Stimulated activated CD8-positive, alpha-beta memory T cell treated with anti-CD3 and anti-CD28 coated beads, Interleukin-7, amount 100 ng/mL, for 24 hours (primary cell): ENCODE results near the gene KIFBP.
A peak's percentile ranks its signal among the peaks of the same experiment; 100 is the strongest.
"Not testable (repeated sequence)": the region's sequence is repeated elsewhere in the genome, so short reads cannot be mapped to it uniquely, and the experiment has no call there.

Experiments
- DNase-seq: peaks from one replicate; pipeline ENCODE4 v3.0.0-alpha.2; 2020; ENCODE audit warnings: low read depth

Gene KIFBP, protein sequence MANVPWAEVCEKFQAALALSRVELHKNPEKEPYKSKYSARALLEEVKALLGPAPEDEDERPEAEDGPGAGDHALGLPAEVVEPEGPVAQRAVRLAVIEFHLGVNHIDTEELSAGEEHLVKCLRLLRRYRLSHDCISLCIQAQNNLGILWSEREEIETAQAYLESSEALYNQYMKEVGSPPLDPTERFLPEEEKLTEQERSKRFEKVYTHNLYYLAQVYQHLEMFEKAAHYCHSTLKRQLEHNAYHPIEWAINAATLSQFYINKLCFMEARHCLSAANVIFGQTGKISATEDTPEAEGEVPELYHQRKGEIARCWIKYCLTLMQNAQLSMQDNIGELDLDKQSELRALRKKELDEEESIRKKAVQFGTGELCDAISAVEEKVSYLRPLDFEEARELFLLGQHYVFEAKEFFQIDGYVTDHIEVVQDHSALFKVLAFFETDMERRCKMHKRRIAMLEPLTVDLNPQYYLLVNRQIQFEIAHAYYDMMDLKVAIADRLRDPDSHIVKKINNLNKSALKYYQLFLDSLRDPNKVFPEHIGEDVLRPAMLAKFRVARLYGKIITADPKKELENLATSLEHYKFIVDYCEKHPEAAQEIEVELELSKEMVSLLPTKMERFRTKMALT

GRCh38 chr10:68988530-68989316 is at the start of gene KIFBP:
Gene KIFBP, plus strand, starts transcription at chr10:68988803. Its CDS starts 30 bp downstream, at chr10:68988833.
- DNase-seq, result peak; percentile 47

- DNase-seq, result no peak
These were observed 49.7 kb upstream of the KIFBP start for GRCh38 chr10:68938884-68939283.

DNA sequence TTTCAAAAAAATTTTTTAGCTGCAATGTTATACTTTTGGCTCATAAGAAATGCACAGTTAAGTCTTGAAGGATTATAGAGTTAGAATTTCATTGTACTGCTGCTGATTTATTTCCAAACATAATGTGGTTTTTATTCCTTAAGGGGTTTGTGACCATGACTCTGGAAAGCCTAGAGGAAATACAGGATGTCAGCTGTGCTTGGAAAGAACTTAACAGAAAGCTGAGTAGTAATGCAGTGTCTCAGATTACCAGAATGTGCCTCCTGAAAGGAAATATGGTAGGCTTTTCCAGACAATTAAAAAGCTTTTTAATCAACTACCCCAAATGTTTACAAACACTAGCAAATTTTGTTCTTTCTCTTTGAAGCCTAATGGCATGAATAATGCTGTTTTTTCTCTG is 47.7 kb upstream of the KIFBP start:
- DNase-seq, result not testable (repeated sequence)

DNA sequence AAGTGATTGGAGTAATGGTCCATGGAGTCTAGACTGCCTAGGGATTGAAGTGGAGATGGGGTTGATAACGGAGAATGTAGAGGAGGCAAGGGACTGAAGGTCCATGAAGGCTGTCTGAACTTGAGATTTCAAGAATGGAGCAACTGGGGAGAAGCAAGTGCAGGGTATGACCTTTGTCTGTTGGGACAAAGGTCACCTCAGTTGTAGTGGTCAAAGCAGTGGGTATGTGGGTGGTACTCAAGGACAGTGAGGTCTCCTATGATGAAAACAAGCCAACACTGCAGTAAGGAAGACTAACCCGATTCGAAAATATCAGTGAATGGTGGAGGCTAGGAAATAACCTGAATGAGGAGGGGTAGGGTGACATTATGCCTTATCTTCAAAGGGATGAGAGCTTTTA is 38.0 kb upstream of the KIFBP start:
- DNase-seq, result no peak

DNA sequence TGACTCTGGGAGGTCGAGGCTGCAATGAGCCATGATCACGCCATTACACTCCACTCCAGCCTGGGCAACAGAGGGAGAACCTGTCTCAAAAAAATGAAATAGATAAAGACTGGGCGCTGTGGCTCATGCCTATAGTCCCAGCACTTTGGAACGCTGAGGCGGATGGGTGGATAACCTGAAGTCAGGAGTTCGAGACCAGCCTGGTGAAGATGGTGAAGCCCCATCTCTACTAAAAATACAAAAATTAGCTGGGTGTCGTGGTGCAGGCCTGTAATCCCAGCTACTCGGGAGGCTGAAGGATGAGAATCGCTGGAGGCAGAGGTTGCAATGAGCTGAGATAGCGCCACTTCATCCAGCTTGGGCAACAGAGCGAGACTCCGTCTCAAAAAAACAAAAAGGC is 33.7 kb upstream of the KIFBP start:
- DNase-seq, result no peak

GRCh38 chr10:68955355-68955831 is 33.2 kb upstream of the KIFBP start:
- DNase-seq, result no peak

- DNase-seq, result peak; percentile 74
These were observed 32.6 kb upstream of the KIFBP start, which contains the start of gene DDX21 for GRCh38 chr10:68955832-68956532. Gene DDX21, plus strand, starts transcription at chr10:68956170. Its CDS starts 56 bp downstream, at chr10:68956226.

DNA sequence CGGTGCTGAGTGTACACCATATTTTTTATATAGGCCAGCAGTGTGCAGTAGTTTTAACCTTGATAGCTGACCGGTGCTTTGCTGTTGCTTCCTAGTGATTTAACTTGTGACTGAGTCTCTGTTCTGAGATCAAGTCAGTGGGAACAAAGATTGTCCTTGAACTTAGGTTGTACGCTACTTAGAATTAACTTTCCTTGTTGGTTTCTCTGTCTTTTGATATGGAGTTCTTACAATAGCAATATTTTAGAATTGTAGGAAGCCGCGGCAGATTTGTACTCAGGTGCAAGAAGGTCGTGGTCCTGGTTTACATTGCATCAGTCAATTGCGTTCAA is 31.4 kb upstream of the KIFBP start:
- no peak for DNase-seq

GRCh38 chr10:68957654-68958053 is 30.9 kb upstream of the KIFBP start:
- no peak for DNase-seq

GRCh38 chr10:68959695-68960527 is 28.7 kb upstream of the KIFBP start:
- DNase-seq, result no peak

DNA sequence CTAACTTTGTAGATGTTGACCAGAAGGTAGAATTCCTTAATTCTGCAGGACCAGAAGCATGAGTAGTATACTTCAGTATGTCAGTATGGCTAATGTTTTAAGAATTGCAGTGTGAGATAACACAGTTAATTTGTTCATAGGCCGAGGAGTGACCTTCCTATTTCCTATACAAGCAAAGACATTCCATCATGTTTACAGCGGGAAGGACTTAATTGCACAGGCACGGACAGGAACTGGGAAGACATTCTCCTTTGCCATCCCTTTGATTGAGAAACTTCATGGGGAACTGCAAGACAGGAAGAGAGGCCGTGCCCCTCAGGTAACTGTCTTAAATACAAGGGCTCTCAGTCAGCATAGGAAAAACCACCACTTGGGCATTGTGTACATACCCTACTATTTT is 25.5 kb upstream of the KIFBP start:
- DNase-seq, result no peak

GRCh38 chr10:68973975-68974374 is 14.6 kb upstream of the KIFBP start:
- no peak for DNase-seq

- not testable (repeated sequence) for DNase-seq
These were observed 12.6 kb upstream of the KIFBP start for GRCh38 chr10:68975936-68976473.

GRCh38 chr10:68979738-68980137 is 8.9 kb upstream of the KIFBP start:
- DNase-seq, result not testable (repeated sequence)

GRCh38 chr10:68981074-68981473 is 7.5 kb upstream of the KIFBP start:
- no peak for DNase-seq

- DNase-seq, result no peak
These were observed 6.2 kb upstream of the KIFBP start for GRCh38 chr10:68982389-68982788.

GRCh38 chr10:68987611-68988010 is 992 bp upstream of the KIFBP start:
- no peak for DNase-seq

DNA sequence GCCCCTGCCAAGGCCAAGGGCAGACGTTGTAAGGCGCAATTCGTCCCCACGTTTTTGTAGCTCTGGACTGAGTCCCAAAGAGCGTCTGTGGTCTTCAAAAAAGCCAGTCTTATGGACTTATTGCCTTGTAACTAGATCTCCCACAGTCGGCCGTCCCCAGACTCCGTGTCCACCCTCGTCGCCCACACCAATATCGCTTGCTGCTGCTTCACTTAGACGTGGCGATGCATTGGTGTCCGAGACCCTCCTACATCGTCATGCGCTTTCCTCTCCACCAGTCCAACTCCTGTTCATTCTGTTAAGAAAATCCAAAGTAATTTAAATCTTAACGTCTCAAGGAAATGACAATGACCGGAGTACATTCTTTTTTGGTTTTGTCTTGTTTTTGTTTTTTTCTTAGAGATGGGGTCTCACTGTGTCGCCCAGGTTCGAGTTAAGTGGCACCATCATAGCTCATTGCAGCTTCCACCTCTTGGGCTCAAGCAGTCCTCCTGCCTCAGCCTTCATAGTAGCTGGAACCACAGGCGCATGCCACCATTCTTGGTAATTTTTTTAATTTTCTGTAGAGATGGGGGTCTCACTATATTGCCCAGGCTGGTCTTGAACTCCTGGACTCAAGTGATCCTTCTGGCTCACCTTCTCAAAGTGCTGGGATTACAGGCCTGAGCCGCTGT is 851 bp downstream of the KIFBP start:
- no peak for DNase-seq

GRCh38 chr10:68992636-68993440 is 4.2 kb downstream of the KIFBP start:
- DNase-seq, result no peak
